Measurements from ENCODE around the gene AMZ1.

AMZ1 gene, protein sequence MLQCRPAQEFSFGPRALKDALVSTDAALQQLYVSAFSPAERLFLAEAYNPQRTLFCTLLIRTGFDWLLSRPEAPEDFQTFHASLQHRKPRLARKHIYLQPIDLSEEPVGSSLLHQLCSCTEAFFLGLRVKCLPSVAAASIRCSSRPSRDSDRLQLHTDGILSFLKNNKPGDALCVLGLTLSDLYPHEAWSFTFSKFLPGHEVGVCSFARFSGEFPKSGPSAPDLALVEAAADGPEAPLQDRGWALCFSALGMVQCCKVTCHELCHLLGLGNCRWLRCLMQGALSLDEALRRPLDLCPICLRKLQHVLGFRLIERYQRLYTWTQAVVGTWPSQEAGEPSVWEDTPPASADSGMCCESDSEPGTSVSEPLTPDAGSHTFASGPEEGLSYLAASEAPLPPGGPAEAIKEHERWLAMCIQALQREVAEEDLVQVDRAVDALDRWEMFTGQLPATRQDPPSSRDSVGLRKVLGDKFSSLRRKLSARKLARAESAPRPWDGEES

DNA sequence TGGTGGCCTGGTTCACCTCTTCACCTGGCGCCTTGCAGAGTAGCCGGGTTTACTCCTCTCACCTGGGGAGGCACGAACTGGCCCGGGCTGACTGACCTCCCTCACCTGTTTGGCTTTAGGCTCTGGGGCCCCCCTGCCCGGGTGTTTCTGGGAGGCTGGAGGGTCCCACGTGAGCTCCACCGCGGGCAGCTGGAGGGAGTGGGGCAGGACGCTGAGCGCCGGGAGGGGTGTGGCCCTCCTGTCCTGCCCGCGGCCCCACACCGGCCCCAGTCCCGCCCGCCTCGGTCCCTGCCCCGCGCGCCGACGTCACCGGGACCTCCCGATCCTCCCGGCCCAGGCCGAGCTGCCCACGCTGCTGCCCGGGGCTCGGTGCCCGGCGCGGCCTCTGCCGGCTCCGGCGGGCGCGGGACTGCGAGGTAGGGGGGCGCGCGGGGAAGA, at the start of gene AMZ1:
Gene AMZ1, plus strand, starts transcription at position 322 of the 438 bp plus-strand sequence. CDS start 12,250 bp downstream, outside the sequence.
- no peak for DNase-seq

DNA sequence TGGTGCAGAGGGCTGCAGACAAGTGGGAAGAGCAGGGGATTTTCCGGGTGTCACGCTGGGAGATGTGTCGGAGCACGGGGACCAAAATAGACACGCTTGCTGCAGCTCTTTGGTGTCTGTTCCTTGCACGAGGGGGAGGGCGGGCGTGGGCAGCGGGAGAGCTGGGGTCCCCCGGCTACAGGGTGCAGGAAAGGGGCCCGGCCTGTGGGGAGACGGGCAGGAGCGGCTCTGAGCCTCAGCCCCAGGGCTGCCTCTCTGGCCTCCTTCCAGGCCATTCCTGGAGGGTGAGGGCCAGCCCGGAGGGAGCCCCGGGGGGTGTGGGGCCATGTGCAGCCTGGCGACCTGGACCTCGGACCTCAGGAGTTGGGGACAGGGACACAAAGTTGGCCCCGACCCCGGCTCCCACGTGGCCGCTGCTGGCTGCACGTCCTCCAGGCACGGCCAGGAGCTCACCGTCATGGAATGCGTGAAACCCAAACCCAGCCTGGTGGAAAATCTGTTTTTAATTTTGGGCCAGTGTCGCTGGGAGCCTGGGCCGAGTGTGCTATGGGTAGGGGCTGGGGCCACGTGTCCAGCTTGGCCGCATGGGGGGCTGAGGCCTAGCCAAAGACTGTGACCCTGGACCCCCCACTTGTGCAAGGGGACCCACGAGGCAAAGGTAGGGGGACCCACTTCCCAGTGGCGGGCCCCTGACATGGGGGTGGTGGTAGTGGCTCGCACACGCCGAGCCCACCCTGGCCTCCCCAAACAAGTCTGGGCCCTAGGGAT, 49.6 kb upstream of the AMZ1 start:
- DNase-seq = no peak

DNA sequence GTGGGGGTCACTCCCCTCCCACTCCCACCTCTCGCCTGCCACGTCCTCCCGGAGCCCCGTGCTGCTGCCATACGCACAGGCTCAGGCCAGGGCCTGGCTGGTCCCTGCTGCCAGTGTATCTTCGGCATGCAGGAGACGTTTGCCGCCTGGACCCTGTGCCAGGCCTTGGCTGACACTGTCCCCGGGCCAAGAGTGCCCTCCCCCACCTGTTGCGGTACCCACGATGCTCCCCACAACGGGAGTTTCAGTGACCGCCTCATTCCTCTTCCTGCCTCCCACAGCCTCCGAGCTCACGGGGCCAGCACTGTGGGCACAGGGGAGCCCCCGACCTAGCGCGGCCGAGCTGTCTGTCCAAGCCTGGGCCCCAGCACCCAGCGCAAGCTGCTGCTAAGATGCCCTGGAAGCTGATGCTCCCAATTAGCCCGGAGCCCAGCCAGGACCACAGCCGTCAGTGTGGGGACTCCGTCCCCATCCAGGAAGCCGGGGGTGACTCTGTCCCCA, 48.8 kb upstream of the AMZ1 start:
- DNase-seq = no peak

DNA sequence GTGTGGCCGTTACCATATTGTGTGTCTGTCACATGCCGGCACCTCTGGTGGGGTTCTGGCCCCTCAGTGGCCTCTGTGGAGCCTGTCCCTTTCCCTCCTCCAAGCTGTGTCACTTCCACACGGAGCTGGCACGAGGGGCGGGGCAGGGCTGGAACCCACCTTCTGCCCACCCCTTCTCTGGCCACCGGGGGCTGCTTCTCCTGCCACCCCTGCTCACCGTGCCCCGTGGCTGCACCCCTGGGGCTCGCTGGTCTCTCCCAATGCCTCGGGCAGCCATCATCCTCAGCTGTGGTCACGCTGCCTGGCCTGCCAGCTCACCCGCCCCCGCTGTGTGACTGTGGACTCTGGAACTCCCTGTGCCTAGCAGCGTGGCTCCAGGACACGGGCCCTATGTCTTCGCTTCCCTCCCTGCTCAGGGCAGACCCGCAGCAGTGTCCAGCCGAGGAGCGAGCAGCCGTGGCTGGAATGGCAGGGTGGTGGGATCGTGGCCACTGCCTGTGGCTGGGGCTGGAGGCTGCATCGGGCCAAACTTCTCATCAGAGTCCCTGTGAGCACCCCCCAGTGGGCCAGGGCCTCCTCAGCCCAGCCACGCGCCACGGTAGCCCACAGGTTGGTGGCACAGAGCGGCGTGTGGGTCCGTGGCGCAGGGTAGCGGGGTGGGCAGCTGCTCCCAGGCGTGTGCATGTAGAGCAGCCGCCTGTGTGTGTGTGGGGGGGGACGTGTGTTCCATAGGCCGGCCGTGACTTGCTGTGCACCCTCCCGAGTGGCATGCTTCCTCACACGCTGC, 48.1 kb upstream of the AMZ1 start:
- no peak for DNase-seq

DNA sequence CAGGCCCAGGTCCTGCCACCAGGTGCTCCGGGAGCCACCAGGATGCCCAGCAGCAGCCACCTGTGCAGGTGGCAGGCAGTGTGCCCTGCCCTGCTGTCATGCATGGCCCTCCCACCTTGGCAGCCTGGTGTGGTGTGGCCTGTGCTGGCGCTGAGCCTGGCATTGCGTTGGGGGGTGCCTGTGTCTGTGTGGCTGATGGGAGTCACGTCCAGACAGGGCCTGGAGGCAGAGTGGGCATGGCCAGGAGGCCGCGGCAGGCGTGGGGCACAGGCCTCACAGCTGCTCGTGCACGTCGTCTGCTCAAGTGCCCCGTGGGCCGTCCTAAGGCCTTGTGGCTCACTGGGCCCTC, 47.5 kb upstream of the AMZ1 start:
- DNase-seq = no peak

DNA sequence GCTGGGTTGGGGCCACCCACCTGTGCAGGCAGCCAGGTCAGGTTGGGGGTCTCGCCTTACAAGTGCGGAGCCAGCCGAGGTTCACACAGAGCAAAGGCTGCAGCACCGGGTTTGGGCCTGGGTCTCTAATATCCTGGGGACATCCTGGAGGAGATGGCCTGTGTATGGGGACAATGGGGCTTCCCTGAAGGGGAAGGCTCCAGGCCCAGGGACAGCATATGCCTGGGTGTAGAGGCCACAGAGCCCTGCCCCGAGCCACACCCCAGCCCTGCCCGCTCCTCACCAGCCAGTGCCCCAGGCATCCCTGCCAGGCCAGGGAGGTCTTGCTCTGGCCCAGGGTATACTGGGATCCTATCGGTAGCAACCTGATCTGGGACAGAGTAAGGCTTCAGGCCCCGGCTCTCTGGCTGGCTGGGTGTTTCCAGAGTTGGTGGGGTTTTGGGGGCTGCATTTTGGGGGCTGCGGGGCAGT, 47.1 kb upstream of the AMZ1 start:
- DNase-seq = no peak

DNA sequence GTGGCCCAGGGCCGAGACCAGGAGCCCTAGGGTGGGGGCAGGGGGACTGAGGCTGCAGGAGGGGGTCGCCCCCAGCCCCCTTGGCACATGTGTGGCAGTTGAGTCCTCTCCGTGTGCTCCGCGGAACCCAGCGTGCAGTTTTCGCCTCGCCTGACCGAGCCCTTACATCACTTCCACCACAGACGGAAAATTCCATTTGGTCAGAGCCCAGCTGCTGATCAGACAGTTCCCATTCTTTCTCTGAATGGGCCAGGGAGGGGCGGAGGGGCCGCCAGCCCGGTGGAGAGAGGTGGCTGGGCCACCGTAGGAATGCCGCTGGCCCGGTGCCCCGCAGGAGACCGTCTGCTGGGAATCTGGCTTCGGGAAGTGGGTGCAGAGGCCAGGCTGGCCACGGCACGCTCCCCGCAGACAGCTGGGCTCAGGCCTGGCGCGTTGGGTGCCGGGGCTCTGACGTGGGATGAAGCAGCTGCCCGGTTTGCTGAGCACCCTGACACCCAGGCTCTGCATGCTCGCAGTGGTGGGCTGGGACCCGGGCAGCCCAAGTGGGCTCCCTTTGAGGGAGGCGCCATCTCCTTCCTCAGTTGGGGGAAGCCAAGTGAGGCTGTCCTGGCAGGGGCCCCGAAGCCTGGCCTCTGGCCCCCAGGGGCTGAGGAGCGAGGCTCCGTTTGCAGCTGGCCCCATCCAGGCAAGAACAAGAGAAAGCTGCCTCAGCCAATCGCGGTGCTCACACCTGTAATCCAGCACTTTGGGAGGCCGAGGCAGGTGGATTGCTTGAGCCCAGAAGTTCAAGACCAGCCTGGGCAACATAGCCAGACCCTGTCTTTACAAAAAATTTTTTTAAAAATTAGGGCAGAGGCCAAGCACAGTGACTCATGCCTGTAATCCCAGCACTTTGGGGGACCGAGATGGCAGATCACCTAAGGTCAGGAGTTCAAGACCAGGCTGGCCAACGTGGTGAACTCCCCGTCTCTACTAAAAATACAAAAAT, 46.3 kb upstream of the AMZ1 start:
- DNase-seq = no peak

DNA sequence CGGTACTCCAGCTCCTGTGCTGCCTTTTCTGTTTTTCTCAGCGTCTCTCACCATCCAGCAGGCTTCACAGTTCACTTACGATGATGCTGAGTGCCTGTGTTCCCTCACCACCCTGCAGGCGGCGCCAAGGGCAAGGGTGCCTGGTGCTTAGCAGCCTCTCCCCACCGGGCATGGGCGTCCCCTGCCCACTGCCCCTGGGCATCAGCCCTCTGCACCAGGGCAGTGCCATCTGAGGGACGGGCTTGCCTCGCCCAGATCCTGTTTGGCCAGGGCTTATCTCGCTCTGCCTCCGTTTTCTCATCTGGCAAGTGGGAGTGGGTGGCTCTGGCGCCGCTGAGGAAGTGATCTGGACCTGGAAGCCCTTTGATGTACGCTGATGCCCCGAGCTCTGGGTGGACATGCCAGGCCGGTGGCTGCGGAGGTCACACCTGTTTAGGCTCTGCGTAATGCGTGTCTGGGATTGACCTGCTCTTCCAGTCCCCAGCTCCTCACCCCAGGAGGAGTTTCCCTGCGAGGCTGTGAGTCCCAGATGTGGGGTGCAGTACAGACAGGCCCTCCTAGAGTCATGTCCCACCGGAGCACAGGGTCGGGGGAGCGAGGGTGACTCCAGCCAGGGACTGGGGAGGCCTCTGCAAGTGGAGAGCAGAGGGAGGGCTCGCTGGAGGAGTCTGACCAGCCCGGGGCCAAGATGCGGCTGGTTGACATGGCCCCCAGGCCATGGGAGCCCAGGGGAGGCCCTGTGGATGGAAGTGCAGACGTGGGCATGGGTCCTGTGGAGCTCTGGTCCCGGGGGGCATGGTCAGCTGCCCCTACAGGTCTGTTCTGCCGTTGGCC, 44.4 kb upstream of the AMZ1 start:
- no peak for DNase-seq

DNA sequence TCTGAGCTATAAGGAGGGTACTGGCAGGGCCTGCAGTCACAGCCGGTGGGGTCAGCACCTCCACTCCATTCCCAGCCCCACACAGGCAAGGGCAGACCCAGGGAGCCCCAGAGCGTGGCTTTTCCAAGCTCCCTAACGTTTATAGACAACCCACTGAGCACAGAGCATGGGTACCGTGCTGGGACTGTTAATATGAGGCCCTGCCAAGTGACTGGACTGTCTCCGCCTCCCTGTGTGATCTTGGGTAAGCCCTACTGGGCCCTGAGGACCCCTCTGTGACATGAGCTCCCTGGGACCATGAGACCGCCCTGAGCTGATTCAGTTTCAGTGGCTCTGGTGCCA, 43.8 kb upstream of the AMZ1 start:
- DNase-seq = no peak

DNA sequence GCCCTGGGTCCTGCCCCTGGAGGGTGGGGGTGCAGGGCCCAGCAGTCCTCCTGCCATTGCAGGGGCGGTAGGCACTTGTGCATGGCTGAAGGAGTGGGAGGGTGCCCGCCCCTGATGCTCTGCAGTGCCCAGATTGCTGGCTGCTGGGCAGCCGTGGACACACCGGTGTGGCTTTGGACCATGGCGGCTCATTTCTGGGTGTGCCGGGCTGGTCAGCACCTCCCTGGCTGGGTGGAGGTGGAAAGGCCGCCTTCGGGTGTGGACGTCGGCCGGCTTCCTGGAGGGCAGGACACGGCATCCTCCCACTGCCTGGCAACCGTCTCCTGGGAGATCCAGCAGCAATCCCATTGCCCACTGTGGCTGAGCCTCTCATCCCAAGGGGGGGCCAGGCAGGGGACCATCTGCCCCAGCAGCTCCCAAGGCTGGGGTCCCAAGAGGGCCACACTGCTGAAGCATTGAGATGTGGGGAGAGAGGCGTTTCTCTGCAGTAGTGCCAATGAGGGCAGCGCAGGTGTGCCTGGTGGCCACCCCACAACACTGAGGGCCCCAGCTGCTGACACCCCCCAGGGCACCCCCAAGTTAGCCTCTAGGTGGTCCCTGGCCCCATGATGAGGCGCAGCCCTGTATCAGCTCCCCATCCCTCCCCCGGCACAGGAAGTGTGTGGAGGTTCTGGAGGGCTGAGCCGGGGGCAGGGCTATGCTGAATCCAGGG, 43.3 kb upstream of the AMZ1 start:
- DNase-seq = no peak

DNA sequence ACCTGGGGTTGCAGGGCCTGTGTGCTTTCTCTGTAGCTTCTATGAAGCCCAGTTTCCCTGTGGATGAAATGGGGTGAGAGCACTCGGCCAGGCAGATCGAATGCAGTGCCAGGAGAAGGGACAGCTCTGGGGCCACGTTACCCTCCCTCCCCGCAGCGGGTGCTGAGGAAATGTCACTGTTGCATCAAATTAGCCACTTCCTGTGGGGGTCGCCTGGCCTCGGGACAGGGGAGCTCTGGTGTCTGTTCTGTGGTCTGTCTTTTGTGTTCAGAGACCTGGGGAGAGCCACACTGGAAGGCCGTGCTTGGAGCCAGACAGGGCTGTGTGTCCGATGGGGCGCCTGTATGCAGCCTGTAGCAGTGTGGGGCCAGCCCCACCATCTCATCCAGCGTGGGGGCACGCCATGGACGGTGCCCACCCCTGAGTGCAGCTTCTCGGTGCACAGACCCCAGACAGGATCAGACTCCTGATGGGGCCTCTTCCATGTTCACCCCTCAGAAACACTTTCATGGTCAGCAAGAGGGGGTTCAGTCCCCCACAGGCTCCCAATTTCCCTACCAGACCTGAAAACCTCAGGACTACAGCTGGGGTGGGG, 42.6 kb upstream of the AMZ1 start:
- DNase-seq = peak; percentile 37

DNA sequence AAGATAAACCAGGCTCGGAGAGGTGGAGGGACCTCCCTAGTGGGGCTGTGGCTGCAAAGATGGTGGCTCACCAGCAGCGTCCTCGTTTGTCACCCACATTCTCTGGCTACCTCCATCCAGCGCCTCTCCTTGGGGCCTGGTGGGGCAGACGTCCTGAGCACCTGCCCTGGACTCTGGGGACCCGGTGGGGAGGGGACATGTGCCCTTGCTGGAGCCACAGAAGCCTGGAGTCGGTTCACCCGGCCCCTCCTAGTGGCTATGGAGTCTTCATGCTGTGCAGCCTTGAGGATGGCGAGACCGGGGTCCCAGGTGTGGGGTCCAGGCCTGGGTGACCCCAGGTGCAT, 41.7 kb upstream of the AMZ1 start:
- no peak for DNase-seq

DNA sequence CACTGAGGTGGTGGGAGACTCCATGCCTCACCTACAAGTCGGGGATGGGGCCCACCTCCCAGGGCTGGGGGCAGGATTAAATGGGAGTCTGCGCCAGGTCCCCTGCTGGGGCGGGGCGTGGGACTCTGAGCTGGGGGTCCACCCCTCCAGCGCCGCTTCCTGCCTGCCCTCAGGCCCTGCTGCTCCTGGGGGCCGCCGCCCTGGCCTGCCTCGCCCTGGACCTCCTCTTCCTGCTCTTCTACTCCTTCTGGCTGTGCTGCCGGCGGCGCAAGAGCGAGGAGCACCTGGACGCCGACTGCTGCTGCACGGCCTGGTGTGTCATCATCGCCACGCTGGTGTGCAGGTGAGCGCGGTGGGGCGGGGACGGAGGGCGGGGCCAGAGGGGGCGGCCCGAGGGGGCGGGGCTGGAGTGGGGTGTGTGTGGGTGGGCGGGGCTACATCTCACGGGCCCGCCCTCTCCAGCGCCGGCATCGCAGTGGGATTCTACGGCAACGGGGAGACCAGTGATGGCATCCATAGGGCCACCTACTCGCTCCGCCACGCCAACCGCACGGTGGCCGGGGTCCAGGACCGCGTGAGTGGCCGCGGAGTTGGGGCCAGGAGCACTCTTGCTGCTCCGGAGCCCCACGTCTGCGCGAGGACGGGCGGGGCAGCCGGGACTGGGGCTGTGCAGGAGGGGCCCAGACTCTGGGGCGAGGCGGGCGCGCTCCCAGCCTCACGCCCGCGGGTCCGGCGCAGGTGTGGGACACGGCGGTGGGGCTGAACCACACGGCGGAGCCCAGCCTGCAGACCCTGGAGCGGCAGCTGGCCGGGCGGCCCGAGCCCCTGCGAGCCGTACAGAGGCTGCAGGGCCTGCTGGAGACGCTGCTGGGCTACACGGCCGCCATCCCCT, 41.1 kb upstream of the AMZ1 start:
- DNase-seq = no peak

DNA sequence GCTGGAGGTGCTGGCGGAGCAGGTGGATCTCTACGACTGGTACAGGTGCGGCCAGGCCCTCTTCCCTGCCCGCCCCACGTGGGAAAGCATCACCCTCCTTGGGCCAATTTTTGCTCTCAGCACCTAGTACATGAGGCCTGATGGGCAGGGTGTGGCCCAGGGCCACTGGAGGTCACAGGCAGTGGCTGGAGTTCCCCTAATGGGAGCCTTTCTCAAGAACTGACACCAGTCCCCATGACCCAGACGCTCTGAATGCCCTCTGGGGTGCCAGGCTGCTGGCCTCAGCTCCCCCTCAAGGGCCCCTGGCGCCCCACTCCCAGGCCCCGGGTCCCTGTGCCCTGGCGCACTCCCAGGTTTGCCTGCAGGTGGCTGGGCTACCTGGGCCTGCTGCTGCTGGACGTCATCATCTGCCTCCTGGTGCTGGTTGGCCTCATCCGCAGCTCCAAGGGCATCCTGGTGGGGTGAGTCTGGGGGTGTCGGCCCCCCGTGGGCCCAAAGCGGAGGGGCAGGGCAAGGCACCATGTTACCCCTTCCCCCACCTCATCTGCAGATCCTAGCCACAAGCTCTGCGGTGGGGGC, 40.3 kb upstream of the AMZ1 start:
- no peak for DNase-seq

DNA sequence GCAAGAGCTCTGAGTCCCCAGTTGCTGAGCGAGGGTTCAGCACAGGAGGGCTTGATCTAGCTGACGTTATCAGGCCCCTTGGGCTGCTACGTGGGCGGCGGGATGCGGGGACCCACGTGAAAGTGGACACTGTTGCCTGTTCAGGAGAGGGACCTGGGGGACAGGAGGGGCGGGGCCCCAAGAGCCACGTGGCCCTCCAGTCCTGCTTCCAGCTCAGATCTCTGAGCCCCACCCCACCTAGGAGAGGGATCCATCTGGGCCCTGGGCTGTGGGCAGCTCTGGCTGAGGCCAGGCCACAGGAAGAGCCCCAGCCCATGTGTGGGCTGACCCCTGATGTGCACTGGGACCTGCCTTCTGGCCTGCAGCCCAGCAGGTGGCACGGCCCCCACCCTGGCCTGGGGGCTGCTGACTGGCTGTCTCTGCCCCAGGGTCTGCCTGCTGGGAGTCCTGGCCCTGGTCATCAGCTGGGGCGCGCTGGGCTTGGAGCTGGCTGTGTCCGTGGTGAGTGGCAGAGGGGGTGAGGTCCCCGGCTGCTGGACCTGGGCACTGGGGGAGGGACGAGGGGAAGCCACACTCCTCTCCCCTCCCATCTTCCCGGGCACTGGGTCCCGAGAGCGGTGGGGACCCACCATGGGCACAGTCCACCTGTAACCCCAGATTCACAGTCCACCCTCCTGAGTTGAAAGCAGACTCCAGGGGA, 38.7 kb upstream of the AMZ1 start:
- DNase-seq = no peak

DNA sequence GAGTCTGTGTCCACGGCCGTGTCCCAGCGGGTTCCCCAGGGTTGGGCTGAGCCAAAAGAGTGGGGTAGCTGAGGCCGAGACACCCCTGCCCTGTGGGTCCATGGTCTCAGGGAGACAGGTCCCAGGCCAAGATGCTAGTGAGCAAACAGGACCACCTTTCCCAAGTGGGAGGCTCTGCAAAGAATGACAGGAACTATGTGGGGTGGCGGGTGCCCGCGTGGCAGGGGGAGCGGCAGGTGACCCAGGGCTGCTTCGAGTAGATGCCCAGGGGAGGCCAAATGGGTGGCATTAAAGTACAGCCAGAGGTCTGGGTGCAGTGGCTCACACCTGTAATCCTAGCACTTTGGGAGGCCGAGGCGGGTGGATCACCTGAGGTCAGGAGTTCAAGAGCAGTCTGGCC, 38.0 kb upstream of the AMZ1 start:
- DNase-seq = no peak

DNA sequence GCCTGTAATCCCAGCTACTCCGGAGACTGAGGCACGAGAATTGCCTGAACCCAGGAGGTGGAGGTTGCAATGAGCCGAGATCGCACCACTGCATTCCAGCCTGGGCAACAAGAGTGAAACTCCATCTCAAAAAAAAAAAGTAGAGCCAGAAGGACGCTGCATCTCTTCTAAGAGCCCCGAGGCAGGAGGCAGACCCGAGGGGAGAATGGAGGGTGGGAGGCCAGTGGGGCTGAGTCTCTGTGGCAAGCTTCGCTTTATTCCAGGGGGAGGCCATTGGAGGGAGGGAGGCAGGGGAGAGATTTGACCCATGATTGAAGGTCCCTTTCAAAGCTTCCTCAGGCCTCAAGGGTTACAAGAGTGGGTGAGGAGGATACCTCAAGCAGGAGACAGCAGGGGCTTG, 37.6 kb upstream of the AMZ1 start:
- no peak for DNase-seq

DNA sequence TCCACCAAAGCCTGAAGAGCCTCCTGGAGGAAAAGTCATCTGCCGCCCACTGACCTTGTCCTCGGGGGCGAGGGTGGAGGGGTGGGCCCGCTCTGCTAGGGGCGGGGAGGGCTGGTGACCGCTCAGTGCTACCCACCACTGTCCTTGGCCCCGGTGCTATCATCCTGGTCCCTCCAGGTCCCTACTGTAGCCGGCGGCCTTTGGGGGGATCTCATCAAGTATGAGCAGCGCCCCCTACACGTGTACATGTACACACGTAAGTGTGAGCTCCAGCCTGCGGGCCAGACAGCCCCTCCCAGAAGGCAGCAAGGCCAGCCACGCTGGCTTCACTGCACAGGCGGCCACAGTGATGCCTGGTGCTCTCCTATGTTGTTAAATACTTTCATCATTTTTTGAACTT, 36.7 kb upstream of the AMZ1 start:
- no peak for DNase-seq
